ENCODE results near the gene TAOK1.
A peak's percentile ranks its signal among the peaks of the same experiment; 100 is the strongest.

The TAOK1 gene

DNA sequence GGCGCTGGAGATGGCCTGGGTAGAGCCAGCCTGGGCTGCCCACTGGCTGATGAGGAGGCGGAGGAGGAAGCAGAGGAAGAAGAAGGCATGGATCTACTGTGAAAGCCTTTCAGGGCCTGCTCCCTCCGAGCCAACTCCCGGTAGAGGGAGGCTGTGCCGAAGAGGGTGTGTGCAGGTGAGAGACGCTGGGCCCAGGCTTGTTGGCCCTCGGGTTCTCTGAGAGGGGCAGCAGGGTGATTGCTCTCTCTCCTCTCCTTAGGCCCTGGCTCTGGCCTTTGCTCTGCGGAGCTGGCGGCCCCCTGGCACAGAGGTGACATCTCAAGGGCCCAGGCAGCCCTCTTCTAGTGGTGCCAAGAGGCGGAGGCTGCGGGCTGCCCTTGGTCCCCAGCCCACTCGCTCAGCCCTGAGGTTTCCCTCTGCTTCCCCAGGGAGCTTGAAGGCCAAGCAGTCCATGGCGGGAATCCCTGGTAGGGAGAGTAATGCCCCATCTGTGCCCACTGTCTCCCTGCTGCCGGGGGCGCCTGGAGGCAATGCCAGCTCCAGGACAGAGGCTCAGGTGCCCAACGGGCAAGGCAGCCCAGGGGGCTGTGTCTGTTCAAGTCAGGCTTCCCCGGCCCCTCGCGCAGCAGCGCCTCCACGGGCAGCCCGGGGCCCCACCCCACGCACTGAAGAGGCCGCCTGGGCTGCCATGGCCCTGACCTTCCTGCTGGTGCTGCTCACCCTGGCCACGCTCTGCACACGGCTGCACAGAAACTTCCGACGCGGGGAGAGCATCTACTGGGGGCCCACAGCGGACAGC lies 181.9 kb downstream of the TAOK1 start:
- DNase-seq = no peak

DNA sequence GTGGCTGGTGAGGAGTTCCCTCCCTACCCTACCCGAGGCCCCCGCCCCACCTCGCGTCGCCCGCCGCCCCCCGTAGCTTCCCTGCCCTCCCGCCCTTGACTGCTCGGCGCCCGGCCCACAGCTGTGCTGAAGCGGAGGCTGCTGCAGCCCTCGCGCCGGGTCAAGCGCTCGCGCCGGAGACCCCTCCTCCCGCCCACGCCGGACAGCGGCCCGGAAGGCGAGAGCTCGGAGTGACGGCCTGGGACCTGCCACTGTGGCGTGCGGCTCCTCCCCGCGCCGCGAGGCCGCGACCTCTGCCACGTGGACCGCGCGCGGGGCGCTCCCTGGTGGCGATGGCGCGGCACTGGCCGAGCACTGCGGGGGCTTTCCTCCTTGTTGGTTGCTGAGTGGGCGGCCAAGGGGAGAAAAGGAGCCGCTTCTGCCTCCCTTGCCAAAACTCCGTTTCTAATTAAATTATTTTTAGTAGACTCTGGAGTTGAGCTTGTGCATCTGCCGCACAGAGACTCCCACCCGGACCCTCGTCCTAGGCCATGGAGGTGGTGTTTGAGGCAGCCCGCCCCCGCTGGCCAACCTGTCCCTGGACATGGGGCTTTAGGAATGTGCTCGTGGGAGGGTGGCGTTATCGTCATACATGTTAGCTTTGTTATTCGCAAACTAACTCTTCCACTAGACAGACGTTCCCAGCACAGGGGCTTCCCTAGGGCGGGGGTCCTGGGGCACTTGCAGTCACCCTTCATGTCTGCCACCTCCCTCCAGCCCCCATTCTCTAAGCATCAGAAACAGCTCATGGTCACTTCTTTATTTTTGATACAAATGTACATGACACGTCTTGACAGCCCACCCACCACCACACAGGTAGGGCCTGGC lies 182.8 kb downstream of the TAOK1 start:
- peak; percentile 48 for DNase-seq

DNA sequence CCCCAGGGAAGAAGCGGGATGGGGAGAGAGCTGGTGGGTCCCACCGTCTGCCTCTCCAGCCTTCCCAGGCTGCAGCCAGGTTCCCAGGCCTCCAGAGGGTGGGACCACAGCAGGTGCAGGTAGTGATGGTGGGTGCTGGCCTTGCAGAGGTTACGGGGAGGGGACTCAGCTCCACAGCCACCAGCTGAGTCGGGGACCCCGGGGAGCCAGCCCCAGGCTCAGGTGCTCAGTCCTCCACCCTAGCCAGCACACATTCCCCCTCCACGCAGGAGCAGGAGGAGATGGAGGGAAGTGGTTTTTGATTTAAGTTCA lies 183.4 kb downstream of the TAOK1 start:
- no peak for DNase-seq

DNA sequence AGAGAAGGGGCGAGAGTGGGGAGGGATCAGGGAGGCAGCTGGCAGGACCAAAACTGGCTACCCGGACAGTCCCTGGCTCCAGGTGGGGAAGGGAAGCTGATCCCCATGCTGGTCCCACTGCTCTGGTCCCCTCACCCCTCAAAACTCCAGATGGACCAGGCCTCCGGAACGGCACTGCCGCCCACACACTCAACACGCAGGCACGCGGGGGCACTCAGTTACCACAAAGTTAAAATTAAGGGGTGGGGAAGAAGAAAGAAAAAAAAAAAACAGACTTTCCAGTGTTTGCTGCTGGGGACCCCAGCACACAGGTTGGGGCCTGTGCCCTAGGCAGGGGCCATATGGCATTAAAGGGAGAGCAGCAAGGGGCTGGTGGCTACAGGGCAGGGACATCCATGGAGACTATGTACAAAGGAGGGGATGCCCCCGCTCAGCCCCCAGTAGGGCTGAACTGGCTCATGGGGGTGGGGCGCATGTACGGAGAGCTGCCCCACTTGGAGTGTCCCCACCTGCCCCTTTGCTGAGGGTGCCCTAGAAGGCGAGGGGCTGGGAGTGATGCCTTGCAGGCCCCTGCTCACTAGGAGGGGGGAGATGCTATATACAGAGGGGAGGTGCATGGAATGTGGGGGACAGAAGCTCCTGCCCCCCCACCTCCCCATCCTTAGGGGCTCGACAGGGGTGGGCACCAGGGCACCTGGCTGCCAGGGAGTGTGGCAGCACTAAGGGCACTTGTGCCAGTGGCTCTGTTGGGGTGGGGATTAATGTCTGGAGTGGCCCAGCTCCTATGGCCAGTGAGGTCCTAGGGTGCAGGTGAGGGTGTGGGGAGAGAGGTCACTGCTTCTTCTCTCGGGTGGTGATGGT lies 183.9 kb downstream of the TAOK1 start:
- DNase-seq = no peak

GRCh38 chr17:29574732-29575510 lies 184.8 kb downstream of the TAOK1 start:
- no peak for DNase-seq

DNA sequence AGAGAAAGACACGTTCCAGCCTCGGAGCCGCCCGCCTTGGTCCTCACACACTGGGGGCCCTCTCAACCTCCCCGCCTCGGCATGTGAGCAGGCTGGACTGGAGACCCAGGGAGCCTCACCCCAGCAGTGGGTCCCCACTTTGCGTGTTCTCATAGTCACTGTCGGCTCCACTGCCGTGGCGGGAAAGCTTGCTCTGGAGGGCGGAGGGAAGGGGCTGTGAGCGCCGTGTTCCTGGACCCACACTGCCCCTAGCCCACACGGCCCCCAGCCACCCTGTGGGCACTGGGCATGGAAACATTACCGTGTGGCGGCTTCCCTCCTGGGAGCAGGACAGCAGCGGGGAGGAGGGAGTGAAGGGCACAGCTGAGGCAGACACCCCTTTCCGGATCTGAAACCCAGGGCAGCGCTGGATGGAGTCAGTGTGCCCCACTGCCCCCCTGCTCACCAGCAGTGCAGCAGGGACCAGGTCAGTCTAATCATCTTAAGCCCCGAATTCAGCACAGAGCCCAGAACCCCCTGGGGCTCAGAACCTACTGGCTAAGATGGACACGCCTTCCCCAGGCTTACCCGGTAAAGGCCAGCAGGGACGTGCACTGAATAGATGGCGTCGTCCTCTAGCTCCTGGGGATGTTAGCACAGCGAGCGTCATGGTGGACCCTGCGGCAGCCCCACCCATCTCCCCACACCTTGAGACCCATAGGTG lies 185.5 kb downstream of the TAOK1 start:
- DNase-seq = no peak

- DNase-seq = no peak
Observed at GRCh38 chr17:29576214-29577000, 186.2 kb downstream of the TAOK1 start.

- no peak for DNase-seq
Observed at GRCh38 chr17:29577001-29577370, 186.8 kb downstream of the TAOK1 start.

DNA sequence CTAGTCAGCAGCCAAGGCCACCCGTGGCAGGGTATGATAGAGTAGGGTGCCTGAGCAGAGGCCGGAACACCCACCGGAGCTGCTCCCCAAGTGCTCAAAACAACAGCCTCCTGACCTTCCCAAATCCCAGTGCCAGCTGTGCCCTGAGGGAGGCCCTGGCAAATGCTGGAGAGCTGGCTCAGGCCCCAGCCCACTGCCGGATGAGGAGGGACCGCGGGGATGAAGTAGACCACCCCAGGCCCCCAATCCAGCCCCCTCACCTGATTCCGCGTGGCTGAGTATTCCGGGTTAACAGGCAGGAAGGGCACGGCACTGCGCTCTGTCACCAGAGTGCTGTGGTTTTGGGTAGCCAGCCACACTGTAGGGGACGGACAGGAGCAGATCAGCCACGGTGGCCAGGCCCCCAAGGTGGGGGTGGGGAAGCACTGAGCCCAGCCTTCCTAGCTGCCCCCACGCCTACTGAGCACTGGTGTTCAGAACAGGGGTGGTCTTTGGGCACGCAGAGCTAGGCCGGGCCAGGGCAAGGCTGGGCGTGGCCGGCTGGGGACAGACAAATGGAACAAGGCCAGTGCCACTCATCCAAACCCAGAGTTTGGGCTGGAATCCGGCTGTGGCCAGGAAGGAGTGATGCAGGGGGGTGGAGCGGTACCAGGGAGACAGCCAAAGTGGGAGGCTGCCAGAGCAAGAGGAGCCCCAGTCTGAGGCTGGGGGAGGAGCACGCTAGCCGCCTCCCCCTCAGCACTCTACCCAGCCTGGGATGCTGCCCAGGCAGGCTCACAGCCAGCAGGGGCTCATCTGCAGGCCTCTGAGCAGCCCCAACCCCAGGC lies 187.4 kb downstream of the TAOK1 start:
- DNase-seq = no peak

GRCh38 chr17:29578626-29579485 lies 188.7 kb downstream of the TAOK1 start:
- no peak for DNase-seq

- DNase-seq = peak; percentile 92
Observed at GRCh38 chr17:29579866-29580771, 190.0 kb downstream of the TAOK1 start.

GRCh38 chr17:29581583-29582253 lies 191.6 kb downstream of the TAOK1 start:
- no peak for DNase-seq

DNA sequence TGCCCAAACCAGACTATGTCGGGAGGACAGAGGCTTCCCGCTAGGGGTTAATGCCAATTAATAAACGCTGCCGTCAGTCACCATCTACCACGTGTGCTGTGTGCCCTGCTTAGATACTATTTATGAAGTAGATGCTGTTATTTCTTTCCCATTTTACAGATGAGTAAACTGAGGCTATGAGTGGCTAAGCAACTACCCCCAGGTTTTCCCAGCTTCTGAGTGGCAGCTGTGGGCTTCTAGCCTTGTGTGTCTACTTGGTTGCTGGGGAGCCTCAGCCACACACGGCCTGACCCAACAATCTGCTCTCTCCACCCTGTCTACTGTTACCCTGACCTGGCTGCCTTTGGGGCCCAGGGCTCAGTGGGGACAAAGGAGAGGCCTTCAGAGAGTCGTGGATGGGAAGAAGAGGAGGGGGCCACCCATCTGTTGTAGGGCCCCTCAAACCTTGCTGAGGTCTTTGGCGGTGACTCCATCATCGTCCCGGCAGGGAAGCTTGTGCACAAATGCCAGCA lies 192.1 kb downstream of the TAOK1 start:
- DNase-seq = no peak

- no peak for DNase-seq
Observed at GRCh38 chr17:29582772-29583171, 192.6 kb downstream of the TAOK1 start.

GRCh38 chr17:29583324-29584248 lies 193.4 kb downstream of the TAOK1 start:
- DNase-seq = no peak

All from CD4-positive, alpha-beta T cell treated with Interleukin-17A for 1 hour (primary cell).